ENCODE results near the gene DMD. TPM values are rescaled to one million over a fixed set of nuclear protein-coding genes. Genes with fewer than 3 reads are reported as not detected.

The DMD gene
- total RNA-seq, 1 donor from 2014 or later = 9.7 TPM

DNA sequence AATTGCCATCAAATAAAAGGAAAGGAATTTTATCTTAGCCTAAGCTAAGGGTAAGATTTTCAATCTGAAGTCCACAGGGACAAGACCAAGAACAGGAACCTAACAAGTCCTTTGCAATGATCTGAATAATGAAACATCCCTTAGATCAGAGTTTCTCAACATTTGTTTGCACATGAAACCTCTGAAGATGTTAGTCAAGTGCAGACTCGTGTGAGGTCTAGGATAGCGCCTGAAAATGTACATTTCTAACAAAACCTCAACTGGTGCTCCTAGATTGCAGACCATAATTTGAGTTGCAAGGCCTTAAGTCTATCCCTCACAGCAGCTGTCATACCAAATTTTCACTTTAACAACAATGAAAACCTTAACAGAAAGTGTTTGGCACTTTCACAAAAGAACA is 337.6 kb downstream of the DMD start:
- no peaks in the 10 kb centered on the region for H3K27me3 Mint-ChIP-seq (ENCODE audit: low read depth)
- H3K4me1 Mint-ChIP-seq = no peaks in the 10 kb centered on the region
- H3K27ac Mint-ChIP-seq (ENCODE audit: unreplicated experiment) = no peak overlapping the region
- H3K36me3 Mint-ChIP-seq (ENCODE audit: low read depth) = no peaks in the 10 kb centered on the region
- peaks cover 8% of the 10 kb centered on the region for H3K9me3 Mint-ChIP-seq
- TF ChIP-seq, protein P1, sequence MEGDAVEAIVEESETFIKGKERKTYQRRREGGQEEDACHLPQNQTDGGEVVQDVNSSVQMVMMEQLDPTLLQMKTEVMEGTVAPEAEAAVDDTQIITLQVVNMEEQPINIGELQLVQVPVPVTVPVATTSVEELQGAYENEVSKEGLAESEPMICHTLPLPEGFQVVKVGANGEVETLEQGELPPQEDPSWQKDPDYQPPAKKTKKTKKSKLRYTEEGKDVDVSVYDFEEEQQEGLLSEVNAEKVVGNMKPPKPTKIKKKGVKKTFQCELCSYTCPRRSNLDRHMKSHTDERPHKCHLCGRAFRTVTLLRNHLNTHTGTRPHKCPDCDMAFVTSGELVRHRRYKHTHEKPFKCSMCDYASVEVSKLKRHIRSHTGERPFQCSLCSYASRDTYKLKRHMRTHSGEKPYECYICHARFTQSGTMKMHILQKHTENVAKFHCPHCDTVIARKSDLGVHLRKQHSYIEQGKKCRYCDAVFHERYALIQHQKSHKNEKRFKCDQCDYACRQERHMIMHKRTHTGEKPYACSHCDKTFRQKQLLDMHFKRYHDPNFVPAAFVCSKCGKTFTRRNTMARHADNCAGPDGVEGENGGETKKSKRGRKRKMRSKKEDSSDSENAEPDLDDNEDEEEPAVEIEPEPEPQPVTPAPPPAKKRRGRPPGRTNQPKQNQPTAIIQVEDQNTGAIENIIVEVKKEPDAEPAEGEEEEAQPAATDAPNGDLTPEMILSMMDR (conservative IDR thresholded peaks at IDR 0.05) = no peak
- DNase-seq (ENCODE audit: low read depth, low spot score) = no peak
- no peak overlapping the region for H3K4me3 Mint-ChIP-seq

DNA sequence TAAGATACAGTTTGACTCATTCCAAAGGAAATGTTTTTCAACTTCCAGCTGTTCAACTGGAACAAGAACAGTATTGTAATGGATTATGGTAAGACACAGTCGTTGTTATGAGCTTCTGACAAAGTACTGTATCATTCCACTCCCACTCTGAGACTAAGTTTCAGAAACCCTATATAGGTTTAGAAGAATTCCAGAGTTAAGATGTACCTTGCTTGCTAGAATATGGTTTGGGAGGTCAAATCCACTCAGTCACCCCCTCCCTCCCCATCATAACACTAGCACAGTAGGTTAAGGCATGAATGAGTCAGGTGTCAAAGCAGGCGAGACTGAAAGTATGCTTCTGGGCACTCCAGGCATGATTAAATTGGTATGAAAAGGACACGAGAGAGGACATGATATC is 339.7 kb downstream of the DMD start:
- H3K27ac Mint-ChIP-seq (ENCODE audit: unreplicated experiment) = no peak overlapping the region

GRCh38 chrX:32868524-32868895 is 342.8 kb downstream of the DMD start:
- no peak for DNase-seq (ENCODE audit: low read depth, low spot score)
- no peak overlapping the region for H3K4me3 Mint-ChIP-seq
- no peak overlapping the region for H3K27ac Mint-ChIP-seq (ENCODE audit: unreplicated experiment)
- no peaks in the 10 kb centered on the region for H3K27me3 Mint-ChIP-seq (ENCODE audit: low read depth)
- peaks cover 5% of the 10 kb centered on the region for H3K9me3 Mint-ChIP-seq
- H3K36me3 Mint-ChIP-seq (ENCODE audit: low read depth) = no peaks in the 10 kb centered on the region
- TF ChIP-seq, protein P1 (conservative IDR thresholded peaks at IDR 0.05) = no peak
- H3K4me1 Mint-ChIP-seq = no peaks in the 10 kb centered on the region

More for the DNA sequence above, 339.7 kb downstream of the DMD start:
- Mint-ChIP-seq H3K27me3 (ENCODE audit: low read depth) (no peaks in the 10 kb centered on the region), H3K9me3 (peaks cover 5% of the 10 kb centered on the region), H3K4me3 (no peak overlapping the region), H3K36me3 (ENCODE audit: low read depth) (no peaks in the 10 kb centered on the region), H3K4me1 (no peaks in the 10 kb centered on the region)
- DNase-seq (ENCODE audit: low read depth, low spot score) = no peak
- TF ChIP-seq, protein P1 (conservative IDR thresholded peaks at IDR 0.05) = no peak

GRCh38 chrX:32867781-32868523 is 343.4 kb downstream of the DMD start:
- no peak for DNase-seq (ENCODE audit: low read depth, low spot score)
- Mint-ChIP-seq H3K27me3 (ENCODE audit: low read depth) (no peaks in the 10 kb centered on the region), H3K27ac (ENCODE audit: unreplicated experiment) (no peak overlapping the region), H3K9me3 (peaks cover 5% of the 10 kb centered on the region), H3K4me3 (no peak overlapping the region), H3K36me3 (ENCODE audit: low read depth) (no peaks in the 10 kb centered on the region), H3K4me1 (no peaks in the 10 kb centered on the region)
- TF ChIP-seq, protein P1 (conservative IDR thresholded peaks at IDR 0.05) = no peak

DNA sequence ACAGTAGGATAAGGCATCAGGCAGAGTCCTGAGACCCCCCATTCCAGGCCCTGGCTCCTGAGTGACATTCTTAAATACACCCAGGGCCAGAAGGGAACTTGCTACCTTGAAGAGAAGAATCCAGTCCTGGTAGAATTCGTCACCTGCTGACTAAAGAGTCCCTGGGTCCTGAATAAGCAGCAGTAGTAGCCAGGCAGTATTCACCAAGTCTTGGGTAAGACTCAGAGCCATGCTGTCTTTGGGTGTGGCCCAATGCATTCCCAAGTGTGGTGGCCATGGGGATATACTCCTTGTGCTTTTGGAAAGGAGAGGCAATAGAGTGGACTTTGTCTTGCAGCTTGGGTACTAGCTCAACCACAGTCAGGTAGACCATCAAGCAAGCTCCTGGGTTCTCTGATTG is 359.1 kb downstream of the DMD start:
- peaks cover 5% of the 10 kb centered on the region for H3K9me3 Mint-ChIP-seq
- no peak for DNase-seq (ENCODE audit: low read depth, low spot score)
- no peaks in the 10 kb centered on the region for H3K27me3 Mint-ChIP-seq (ENCODE audit: low read depth)
- no peak overlapping the region for H3K4me3 Mint-ChIP-seq
- no peak overlapping the region for H3K27ac Mint-ChIP-seq (ENCODE audit: unreplicated experiment)
- no peaks in the 10 kb centered on the region for H3K4me1 Mint-ChIP-seq
- TF ChIP-seq, protein P1 (conservative IDR thresholded peaks at IDR 0.05) = no peak
- no peaks in the 10 kb centered on the region for H3K36me3 Mint-ChIP-seq (ENCODE audit: low read depth)
